Activated naive CD4-positive, alpha-beta T cell (primary cell): ENCODE data around the gene C2CD2.

Source experiments
- DNase-seq, 4 experiments: peaks; one replicate each; lab custom pipeline; 2025; lab: John Stamatoyannopoulos, UW

Gene C2CD2

DNA sequence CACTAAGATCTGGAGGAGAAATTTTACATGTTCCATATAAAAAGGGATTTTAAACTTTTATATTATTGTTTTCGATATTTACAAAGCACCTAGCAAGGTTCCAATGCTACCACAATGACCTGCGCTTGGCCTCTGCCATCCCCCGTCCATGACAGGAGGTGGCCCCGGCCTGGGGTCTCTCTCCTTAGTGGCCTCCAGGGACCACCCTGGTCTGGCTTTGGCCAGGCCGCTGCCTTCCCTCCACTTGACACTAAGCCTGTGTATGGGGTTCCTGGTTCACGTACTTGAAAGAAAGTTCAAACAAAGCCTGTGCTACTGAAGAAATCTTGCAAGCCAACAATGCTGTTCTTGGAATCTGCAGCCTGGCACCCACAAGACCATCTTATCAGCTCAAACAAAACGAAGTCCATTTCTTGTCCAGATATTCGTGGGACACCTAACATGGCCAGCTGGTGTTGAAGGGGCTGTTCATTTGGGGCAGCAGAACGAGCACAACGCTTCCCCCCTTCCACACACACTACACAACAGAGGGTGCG lies 87.5 kb downstream of the C2CD2 start:
- no peak for DNase-seq

DNA sequence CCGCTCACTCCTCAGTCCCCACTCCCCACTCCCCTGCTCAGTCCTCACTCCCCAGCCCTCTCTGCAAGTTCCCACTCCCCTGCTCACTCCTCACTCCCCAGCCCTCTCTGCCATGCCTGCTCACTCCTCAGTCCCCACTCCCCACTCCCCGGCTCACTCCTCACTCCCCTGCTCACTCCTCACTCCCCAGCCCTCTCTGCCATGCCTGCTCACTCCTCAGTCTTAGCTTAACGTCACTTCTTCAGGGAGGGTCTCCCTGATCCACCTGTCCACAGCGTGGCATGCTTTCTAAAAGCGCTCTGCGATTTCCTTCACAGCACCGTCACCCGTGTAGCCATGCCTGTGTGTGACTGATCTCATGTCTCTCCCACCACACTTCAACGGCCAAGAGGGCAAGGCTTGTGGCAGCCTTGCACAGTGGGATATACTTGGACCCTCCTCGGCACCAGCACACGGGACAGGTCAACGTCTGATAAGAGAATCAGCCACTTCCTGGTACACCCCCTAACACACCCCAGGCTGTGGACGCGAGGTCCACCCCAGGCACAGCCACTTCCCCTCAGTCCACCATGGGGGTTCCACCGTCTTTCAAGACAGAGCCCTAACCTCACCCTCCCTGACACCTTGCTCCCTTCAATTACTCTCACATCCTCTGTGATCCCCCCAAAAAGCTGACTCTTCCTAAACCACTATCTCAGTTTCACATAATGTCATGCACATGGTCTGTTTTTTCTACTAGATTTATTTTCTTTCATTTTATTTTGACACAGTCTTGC lies 88.6 kb downstream of the C2CD2 start:
- DNase-seq = no peak

DNA sequence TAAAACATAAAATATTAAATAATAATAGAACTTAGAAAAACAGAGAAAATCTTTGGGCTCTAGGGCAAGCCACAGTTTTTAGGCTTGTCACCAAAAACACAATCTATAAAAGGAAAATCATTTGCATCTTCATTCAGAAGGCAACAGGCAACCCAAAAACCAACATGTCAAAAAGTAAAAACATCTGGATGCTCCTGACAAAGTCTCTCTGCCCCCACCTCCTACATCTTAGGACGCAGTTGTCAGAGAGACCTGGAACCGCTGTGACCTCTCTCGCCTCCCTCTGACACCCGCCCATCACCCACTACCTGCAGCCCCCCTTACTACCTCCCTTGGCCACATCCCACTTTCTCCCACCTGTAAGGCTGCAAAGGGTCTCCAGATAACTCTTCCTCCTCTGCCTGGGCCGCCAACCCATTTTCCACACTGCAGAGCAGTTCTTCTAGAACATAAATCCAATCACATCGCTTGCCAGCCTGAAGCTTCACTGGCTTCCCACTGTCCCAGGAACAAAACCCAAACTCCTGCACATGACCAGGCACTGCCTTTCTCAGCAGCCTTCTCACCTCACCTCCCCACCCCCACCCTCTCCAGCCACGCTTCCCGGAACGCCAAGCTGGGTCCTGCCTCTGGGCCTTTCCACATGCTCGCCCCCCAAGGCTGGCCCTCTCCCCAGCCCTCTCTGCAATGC lies 89.4 kb downstream of the C2CD2 start:
- no peak for DNase-seq

DNA sequence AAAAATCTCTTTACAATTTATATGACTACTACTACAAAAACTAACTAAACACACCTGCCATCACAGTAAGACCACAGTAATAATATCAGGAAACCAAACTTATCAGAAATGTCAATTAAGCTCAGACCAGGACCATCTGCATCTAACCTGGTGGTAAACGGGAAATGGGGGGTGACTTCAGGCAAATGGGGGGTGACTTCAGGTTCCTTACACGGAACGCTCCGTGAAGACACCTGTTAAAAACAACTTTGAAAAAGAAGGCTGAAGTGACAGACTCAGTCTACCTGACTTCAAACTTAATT lies 90.4 kb downstream of the C2CD2 start:
- no peak for DNase-seq

DNA sequence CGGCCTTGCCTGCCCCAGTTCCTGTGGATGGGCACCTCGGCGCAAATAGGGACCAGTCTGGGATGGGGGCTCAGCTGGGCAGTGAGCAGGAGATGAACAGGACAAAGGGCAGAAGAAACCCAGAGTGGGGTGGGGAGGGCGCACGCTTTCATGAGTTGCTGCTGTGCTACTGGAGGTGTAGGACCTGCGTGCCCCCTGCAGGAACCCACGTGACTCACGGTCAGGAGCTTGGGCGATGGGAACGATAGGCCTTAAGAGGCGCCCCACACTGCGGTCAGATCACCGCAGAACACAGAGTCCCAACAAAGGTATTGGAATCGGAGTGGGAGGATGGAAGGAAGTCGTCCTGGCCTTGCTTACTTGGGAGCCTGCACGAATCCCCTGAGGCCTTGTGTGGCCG lies 91.8 kb downstream of the C2CD2 start:
- no peak for DNase-seq

DNA sequence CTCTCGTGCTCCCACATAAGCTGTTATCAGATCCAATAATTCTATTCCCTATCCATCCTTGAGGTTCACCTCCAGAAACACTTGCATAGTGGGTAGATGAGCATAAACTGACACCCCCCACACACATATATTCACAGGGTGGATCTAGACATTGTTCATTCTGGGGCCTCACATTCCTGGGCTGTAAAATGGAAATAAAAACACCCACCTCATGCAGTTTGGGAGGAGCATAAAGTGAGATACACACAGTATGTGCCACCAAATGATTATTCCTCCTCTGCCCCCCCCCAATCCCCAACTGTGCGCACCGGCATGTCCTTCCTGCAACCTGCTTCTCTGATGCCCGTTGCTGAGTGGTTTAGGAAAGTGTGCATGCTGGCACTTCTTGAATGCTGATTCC lies 92.6 kb downstream of the C2CD2 start:
- DNase-seq = no peak

DNA sequence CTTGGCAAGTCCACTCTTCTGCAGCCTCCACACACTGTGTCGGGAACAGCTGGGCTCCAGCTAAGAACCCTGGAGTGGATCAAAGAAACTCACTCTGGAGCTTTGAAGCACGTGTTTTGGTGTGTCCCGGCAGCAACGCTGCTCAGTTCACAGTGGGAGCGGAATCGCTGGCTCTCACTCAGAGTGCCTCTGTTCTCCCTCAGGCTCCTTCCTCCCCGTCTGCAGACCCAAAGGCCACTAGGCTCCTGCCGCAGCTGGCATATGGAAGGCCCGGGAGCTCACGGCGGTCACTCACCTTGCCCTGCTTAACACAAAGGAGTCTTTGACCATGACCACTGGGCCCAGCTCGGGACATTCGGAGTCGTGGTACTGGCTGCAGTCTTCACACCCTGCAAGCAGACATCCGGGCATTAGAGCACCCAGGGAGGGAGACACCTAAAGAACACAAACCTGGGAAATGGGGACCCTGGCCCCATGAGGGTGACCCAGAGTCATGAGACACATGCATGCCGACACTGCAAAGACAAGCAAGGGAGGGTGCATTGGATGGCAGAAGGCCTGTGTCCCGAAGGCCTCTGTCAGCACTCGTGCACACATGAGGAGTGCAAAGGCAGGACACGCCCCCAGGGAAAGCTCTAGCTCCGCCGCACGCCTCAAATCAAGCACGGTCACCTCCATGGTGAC lies 94.4 kb downstream of the C2CD2 start:
- no peak for DNase-seq

DNA sequence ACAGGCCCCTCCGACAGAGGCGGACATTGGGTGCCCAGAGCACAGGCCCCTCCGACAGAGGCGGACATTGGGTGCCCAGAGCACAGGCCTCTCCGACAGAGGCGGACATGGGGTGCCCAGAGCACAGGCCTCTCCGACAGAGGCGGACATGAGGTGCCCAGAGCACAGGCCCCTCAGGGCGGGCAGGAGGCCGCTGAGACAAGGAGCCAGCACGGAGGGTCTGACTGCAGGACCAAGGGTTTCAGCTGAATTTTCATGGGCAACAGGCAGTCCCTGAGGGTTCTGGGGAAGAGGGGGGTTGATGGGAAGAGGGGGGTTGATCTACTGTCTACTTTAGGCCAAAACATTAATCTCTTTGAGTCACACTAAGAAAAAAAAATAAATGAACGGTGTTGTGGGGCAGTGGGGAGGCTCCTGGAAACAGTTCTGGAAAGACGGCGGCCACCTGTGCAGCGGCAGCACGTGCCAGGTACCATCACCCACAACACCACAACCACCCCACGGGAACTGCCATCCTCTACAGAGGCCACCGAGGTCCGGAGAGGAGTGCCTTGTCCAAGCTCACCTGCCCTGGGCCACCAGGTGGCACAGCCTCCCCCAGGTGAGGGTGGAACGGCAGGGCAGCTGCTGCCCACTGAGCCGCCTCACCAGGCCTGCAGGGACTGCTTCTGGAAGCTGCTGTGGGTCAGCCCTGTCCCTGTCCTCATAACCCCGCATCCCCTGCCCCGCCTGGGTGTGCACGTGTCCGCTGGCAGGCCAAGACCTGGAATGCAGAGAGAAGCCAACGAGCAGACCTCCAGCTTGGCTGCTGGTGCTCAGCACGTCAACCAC lies 95.1 kb downstream of the C2CD2 start:
- DNase-seq = no peak

DNA sequence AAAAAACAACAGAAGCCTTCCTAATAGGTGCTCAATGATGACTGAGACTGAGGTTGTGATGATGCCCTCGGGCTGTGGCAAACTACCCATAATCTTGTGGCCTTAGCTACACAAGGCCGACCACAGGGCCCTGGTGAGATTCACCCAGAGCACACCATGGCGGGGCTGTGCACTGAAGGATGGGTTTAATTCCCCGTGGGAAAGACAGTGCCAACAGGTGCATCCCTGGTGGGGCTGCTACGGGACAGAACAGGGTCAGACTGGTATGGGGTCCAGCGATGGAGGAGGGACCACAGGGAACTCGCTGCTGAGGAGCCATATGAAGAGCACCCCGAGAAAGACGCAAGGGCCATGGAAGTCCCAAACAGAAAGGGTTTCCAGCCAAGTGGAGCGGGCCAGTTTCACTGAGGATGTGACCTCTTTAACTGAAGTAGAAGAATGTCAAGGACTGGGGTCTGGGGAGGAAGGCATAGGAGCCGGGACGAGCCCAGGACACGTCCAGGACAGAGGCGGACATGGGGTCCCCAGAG lies 96.0 kb downstream of the C2CD2 start:
- no peak for DNase-seq

DNA sequence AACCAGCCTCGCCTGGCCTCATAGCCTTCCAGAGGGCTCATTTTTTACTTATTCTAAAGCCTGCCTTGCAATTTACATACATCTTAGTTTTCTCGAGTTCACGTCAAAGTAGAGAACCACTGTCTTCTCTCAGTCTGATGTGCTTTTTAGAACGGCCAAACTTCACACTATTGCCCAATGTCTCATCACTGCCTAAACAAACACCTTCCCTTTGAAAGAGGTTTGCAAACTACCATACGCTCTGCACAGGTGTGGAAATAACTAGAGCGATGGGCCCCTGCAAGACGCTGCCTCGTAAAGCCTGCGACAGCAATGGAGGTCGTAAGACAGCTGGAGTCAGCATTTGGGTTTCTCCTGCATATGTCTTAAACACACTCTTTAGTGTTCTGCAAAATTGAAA lies 97.2 kb downstream of the C2CD2 start:
- no peak for DNase-seq

DNA sequence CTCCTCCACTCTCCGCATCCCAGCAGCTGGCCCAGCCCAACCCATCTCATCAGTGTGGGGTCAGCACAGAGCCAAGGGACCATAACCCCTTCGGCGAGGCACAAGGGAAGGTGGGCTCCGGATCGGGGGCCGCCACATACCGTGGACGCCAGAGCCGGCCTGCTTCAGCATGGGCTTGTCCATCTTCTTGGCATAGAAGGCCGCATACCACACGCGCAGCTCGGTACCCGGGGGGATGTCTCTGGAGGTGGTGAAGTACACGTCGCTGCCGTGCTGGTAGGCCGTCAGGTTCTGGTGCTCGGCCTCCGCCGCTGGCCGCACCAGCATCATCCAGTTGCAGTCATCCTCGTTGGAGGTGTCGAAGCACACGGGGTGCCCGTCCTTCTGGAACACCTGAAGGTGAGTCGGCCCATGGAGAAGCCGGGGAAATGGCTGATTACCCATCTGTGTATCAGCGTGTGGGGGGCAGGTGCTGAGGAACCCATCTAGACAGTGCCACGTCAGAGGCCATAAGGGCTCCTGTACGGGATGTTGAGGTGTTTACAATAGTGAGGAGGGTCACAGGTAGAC lies 99.3 kb downstream of the C2CD2 start:
- no peak for DNase-seq

DNA sequence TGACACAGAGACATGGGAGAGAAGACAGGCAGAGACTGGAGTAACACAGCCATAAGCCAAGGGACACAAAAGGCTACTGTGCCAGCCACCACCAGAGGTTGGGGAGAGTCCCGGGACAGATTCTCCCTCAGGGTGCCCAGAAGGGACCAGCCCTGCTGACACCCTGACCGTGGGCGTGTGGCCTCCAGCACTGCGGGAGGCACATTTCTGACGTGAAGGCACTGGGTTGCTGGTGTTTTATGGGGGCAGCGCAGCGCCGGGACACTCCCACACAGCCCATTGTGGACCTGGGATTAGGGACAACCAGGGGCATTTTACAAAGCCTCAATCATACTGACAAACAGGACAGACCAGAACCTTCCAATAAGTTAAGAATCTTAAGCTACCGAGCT lies 100.9 kb downstream of the C2CD2 start:
- no peak for DNase-seq

DNA sequence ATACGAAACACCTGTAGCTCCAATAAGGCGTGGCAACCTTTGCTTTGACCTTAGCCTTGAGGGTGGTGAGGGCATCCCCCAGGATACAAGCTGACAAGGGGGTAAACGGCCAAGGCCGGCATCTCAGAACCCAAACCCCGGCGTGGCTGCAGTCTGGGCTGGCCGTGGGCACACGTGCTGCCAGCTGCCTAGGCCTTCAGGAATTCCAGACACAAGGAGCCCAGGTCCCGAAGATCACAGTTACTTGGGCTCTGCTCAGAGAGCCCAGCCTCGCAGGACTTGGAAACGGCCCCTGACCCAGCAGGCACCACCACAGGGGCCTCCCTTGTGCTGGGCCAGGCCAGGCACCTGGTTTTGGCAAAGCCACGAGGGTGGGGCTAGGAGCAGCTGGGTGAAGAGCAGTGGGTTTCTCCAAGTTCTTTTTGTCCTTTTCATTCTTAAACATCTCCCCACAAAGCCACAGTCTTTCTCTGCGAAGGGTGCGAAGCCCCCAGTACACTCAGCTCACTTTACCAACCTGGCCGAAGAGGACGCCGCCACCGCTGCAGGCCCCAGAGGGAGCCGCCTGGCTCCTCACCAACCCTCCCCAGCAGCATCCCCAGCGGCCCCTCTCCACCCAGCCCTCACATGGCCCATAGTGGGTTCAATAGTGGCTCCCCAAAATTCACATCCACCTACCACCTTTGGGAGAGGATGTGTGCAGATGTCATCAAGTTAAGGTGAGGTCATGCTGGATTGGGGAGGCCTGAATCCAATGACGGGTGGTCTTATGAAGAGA lies 101.5 kb downstream of the C2CD2 start:
- DNase-seq = no peak

DNA sequence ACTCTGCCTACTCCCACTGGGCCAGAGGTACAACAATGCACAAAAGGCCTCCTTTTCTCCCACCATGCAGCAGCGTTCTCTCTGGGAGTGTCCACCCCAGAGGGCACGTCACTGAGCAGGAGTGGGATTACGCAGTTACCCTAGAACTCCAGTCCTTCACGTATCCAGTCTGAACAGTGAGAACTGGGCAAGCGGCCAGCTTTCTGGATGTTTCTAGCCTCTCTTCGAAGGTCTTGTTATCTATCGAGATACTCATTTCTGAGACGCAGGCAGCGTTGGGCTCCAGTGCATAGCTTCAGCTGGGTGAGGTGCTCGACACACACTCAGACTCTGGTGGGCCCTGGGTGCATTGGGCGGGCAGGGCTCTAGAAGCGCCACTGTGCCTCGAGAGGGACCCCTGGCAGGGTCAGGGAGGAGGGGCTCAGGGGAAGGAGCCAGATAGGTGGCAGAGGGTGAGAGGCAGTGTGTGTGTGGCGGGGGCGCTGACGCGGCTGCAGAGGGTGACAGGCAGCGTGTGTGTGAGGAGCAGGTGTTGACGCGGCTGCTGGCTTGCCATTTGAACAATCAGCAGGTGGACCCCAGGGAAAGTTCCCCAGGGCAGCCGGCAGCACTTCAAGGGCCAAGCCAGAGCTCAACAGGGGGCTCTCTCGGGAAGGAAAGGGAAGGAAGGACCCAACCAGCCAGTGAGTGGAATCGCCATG lies 102.6 kb downstream of the C2CD2 start:
- no peak for DNase-seq

DNA sequence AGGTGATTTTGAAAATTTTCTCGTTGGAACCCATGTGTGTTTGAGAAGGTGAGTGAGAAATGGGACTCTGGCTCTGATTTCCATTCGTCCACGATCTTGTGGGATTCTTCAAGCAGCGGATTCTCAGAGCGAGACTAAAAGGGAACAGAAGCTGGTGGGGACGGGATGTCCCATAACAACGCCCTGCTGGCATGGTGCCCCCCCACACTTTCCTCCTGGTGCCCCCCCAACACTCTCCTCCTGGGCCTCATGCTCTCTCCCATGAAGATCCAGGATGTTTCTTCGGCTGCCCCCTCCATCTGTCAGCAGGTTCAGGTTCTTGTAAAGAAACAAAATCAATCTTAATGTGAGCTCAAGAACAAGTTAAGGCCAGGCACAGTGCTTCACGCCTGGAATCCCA lies 103.7 kb downstream of the C2CD2 start:
- no peak for DNase-seq

DNA sequence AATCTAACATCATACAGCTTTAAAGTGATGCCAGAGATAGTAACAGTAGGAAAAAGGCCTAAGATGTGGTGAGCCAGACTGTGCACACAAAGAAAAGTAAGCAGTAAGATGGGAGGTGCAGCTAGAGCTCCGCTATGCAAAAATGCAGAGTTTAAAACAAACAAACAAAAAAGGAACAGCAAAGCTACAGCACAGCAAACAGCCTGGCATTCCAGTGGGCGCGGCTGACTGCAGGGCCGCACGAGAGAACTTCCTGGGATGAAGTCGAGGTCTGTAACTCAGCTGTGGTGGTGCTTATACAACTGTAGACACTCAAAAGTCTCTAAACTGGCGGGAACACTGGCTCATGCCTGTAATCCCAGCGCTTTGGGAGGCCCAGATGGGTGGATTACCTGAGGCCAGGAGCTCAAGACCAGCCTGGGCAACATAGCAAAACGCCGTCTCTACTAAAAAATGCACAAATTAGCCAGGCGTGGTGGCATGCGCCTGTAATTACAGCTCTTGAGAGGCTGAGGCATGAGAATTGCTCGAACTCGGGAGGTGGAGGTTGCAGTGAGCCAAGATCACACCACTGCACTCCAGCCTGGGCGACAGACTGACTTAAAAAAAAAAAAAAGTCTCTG lies 104.7 kb downstream of the C2CD2 start:
- no peak for DNase-seq

DNA sequence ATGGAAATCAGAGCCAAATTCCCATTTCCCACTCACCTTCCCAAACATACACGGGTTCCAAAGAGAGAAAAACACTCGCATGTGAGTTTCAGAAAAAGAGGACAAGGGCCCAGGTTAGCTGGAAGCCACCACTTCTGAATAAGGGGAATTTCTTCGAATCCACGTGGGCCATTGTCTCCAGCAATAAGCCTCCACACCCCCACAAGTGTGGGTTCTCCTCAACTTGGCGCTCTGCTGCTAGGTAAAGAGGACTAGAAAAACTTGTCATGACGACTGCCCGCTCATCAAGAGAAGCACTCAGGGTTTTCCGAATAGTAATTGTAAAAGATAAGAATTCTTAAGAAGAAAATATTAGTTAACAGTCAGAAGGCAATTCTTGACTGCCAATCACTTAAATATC lies 105.3 kb downstream of the C2CD2 start:
- no peak for DNase-seq

DNA sequence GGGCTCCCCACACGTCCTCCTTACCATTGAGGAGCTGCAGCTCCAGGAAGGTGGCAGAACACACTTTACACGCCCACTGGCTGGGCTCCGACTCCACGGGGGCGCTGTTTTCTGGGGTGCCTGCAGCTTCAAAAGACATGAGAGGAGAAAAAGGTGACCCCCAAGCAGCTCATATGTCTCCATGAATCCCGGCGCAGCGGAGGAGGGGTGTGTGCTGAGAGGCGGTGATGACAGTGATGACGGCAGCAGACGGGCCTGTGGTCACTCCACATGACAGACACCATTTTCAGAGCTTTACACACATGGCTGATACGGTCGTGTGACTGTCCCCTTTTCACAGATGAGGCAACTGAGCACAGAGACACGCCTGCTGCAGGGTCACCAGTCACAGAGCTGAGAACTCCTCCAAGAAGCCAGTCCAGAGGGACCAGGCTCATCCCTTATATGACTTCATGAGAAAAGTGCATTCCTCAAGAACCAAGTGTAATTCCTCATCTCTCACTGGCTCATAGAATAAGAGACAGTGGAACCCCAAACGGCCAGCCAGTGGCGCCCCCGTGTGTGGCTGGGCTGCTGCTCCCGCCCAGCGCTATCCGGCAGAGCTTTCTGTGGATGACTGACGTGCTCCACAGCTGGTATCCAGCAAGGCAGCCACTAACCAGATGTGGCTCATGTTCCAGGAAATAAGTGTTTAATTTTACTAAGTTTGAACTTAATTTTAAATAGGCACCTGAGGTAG lies 106.6 kb downstream of the C2CD2 start:
- DNase-seq = no peak

DNA sequence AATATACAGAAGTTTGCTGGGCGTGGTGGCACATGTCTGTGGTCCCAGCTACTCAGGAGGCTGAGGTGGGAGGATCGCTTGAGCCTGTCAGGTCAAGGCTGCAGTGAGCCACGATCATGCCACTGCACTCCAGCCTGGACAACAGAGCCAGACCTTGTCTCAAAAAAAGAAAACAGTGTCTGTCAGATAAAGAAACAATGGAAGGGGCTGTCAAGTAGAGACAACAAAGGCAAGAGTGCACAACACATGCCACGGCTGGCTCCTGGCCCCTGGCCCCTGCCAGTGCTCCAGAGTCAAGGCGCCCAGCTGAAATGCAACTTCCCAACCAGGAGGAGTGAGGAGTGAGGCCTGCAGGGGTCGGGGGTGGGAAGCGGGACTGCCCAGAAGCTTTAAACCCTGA lies 107.3 kb downstream of the C2CD2 start:
- no peak for DNase-seq
